H9 (cell line): ENCODE data around the gene OBP2B. TPM values are rescaled to one million over a fixed set of nuclear protein-coding genes. Genes with fewer than 3 reads are reported as not detected.
"Not testable (repeated sequence)": the region's sequence is repeated elsewhere in the genome, so short reads cannot be mapped to it uniquely, and the experiment has no call there.

Source experiments
- DNase-seq: peaks from one replicate; pipeline ENCODE4 v3.0.0-alpha.2; 2017
- H2AFZ ChIP-seq: one replicate; pipeline ENCODE4 v1.6.1; 2013; ENCODE audit warnings: mild to moderate bottlenecking, low read length, control low read depth, moderate library complexity
- H2AK5ac ChIP-seq: 2 replicates; pipeline ENCODE4 v1.6.1; 2013; ENCODE audit warnings: low read length, control low read depth, mixed read lengths; ENCODE audit not compliant: insufficient read length
- H2BK120ac ChIP-seq: one replicate; pipeline ENCODE4 v1.6.1; 2013; ENCODE audit warnings: low read depth, mild to moderate bottlenecking, low read length, control low read depth, inconsistent platforms; ENCODE audit not compliant: poor library complexity, severe bottlenecking
- H2BK12ac ChIP-seq: 2 replicates; pipeline ENCODE4 v1.6.1; 2013; ENCODE audit warnings: low read length, control low read depth, mixed read lengths, low read depth; ENCODE audit not compliant: insufficient read length
- H2BK15ac ChIP-seq: 2 replicates; pipeline ENCODE4 v1.6.1; 2013; ENCODE audit warnings: low read depth, low read length, control low read depth
- H2BK20ac ChIP-seq: one replicate; pipeline ENCODE4 v1.6.1; 2013; ENCODE audit warnings: low read depth, mild to moderate bottlenecking, low read length, control low read depth, inconsistent platforms; ENCODE audit not compliant: poor library complexity, severe bottlenecking
- H2BK5ac ChIP-seq: 2 replicates; pipeline ENCODE4 v1.6.1; 2013; ENCODE audit warnings: low read length, control low read depth, mixed read lengths; ENCODE audit not compliant: insufficient read length
- H3K14ac ChIP-seq: 2 replicates; pipeline ENCODE4 v1.6.1; 2013; ENCODE audit warnings: low read length, control low read depth; ENCODE audit not compliant: insufficient read depth
- H3K18ac ChIP-seq: 2 replicates; pipeline ENCODE4 v1.6.1; 2013; ENCODE audit warnings: low read depth, mild to moderate bottlenecking, mixed read lengths, low read length, control low read depth; ENCODE audit not compliant: insufficient read length
- H3K23ac ChIP-seq: 2 replicates; pipeline ENCODE4 v1.6.1; 2013; ENCODE audit warnings: low read length, control low read depth, mixed read lengths, low read depth; ENCODE audit not compliant: insufficient read length
- H3K23me2 ChIP-seq: 2 replicates; pipeline ENCODE4 v1.6.1; 2013; ENCODE audit warnings: low read depth, mild to moderate bottlenecking, mixed read lengths, low read length, control low read depth; ENCODE audit not compliant: insufficient read length, poor library complexity, severe bottlenecking
- H3K27ac ChIP-seq: 2 replicates; pipeline ENCODE4 v1.5.1; 2013; ENCODE audit warnings: low read length, control low read depth, mixed read lengths, low read depth; ENCODE audit not compliant: insufficient read length
- H3K27me3 ChIP-seq: 2 replicates; pipeline ENCODE4 v1.6.1; 2013; ENCODE audit warnings: low read length, control low read depth, inconsistent platforms; ENCODE audit not compliant: insufficient read depth
- H3K4ac ChIP-seq: 2 replicates; pipeline ENCODE4 v1.6.1; 2013; ENCODE audit warnings: low read depth, mild to moderate bottlenecking, control low read depth, inconsistent platforms, low read length, moderate library complexity
- H3K4me1 ChIP-seq: 2 replicates; pipeline ENCODE4 v1.6.1; 2013; ENCODE audit warnings: low read length, control low read depth, inconsistent platforms; ENCODE audit not compliant: insufficient read depth
- H3K4me2 ChIP-seq: 2 replicates; pipeline ENCODE4 v1.6.1; 2013; ENCODE audit warnings: low read length, control low read depth, mixed read lengths; ENCODE audit not compliant: insufficient read length, insufficient read depth
- H3K56ac ChIP-seq: 2 replicates; pipeline ENCODE4 v1.6.1; 2013; ENCODE audit warnings: low read depth, mild to moderate bottlenecking, mixed read lengths, low read length, control low read depth; ENCODE audit not compliant: insufficient read length
- H3K79me1 ChIP-seq: 2 replicates; pipeline ENCODE4 v1.6.1; 2013; ENCODE audit warnings: low read depth, mild to moderate bottlenecking, moderate library complexity, low read length, control low read depth, inconsistent platforms; ENCODE audit not compliant: insufficient read depth, poor library complexity, severe bottlenecking
- H3K79me2 ChIP-seq: 2 replicates; pipeline ENCODE4 v1.6.1; 2013; ENCODE audit warnings: low read length, control low read depth, inconsistent platforms; ENCODE audit not compliant: insufficient read depth
- H3K9ac ChIP-seq: 2 replicates; pipeline ENCODE4 v1.6.1; 2013; ENCODE audit warnings: low read length, control low read depth, mixed read lengths; ENCODE audit not compliant: insufficient read length; ENCODE audit errors: extremely low read depth
- H3K9me3 ChIP-seq: one replicate; pipeline ENCODE4 v1.6.1; 2013; ENCODE audit warnings: low read depth, low read length, inconsistent platforms; ENCODE audit not compliant: control insufficient read depth
- H3T11ph ChIP-seq: one replicate; pipeline ENCODE4 v1.6.1; 2013; ENCODE audit warnings: mild to moderate bottlenecking, low read length, control low read depth, inconsistent platforms
- H4K20me1 ChIP-seq: one replicate; pipeline ENCODE4 v1.6.1; 2013; ENCODE audit not compliant: control insufficient read depth, insufficient read length, insufficient read depth
- H4K5ac ChIP-seq: 2 replicates; pipeline ENCODE4 v1.6.1; 2013; ENCODE audit warnings: low read depth, mild to moderate bottlenecking, mixed read lengths, low read length, control low read depth; ENCODE audit not compliant: insufficient read length
- H4K8ac ChIP-seq: replicated peaks from 2 replicates; pipeline ENCODE4 v1.6.1; 2013; ENCODE audit warnings: low read length, control low read depth, mixed read lengths, low read depth; ENCODE audit not compliant: insufficient read length
- H4K91ac ChIP-seq: 2 replicates; pipeline ENCODE4 v1.6.1; 2013; ENCODE audit warnings: low read depth, mild to moderate bottlenecking, moderate library complexity, mixed read lengths, low read length, control low read depth; ENCODE audit not compliant: insufficient read length
- H3K27ac Mint-ChIP-seq, 3 experiments: 2 replicates in 2 of 3; 3 replicates in 1 of 3; pipeline ENCODE4 v1.8.0; 2020 to 2021; ENCODE audit warnings: mixed read lengths in 3 of 3, mild to moderate bottlenecking in 1 of 3, moderate library complexity in 1 of 3
- H3K27me3 Mint-ChIP-seq: 2 replicates; pipeline ENCODE4 v1.8.0; 2021; ENCODE audit warnings: low read depth, mild to moderate bottlenecking, moderate library complexity, mixed read lengths
- H3K36me3 Mint-ChIP-seq, 3 experiments: 2 replicates in 2 of 3; 3 replicates in 1 of 3; pipeline ENCODE4 v1.8.0; 2020 to 2021; ENCODE audit warnings: low read depth in 3 of 3, mixed read lengths in 3 of 3; ENCODE audit not compliant: insufficient read depth in 1 of 3
- H3K4me1 Mint-ChIP-seq, 2 experiments: 2 replicates each; pipeline ENCODE4 v1.8.0; 2020; ENCODE audit warnings: mixed read lengths in 2 of 2
- H3K4me3 Mint-ChIP-seq, 2 experiments: 2 replicates in 1 of 2; 3 replicates in 1 of 2; pipeline ENCODE4 v1.8.0; 2020 to 2021; ENCODE audit warnings: mild to moderate bottlenecking in 2 of 2, mixed read lengths in 2 of 2, moderate library complexity in 1 of 2
- H3K9me3 Mint-ChIP-seq, 2 experiments: 2 replicates in 1 of 2; 3 replicates in 1 of 2; pipeline ENCODE4 v1.8.0; 2020; ENCODE audit warnings: mild to moderate bottlenecking in 2 of 2, mixed read lengths in 2 of 2, moderate library complexity in 1 of 2
- WGBS: extraction: QIAGEN DNeasy Blood & Tissue Kit; methylation state at CpG from one replicate; pipeline ENCODE4 v1.1.7; 2013; ENCODE audit warnings: missing lambda C conversion rate, low lambda C conversion rate, mixed read lengths; ENCODE audit not compliant: insufficient read length; ENCODE audit errors: extremely low coverage; 5-methylcytosine and 5-hydroxymethylcytosine counted together
- total RNA-seq: library from RNA; stranded (reverse); gene quantifications from 2 replicates; pipeline ENCODE4 v1.2.1, GENCODE V29; 2021
- TF ChIP-seq, protein P1 (sequence below): fragments of 200-600 bp; sonication (generic); conservative IDR thresholded peaks from 3 replicates; pipeline ENCODE4 v1.8.0; 2021; ENCODE audit warnings: antibody characterized with exemption, mild to moderate bottlenecking

Gene OBP2B
- total RNA-seq, 1 experiment from 2014 or later, result not detected

DNA sequence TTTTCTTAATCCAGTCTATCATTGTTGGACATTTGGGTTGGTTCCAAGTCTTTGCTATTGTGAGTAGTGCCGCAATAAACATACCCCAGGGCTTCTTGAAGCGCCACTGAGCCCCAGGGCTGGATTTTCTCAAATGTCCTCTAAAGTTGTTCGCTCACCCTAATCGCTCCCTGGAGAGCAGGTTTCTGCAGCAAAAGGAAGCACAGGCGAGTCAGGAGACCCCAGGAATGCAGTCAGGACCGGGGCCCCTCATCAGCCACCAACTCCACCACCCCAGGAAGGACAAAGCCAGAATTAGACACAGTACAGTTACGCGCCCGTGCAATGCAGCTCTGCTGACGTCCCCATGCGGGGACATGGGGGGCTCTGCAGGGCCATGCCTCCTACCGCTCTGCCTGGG lies 15.7 kb upstream of the OBP2B start:
- no peak overlapping the region for H2BK12ac ChIP-seq
- H2BK20ac ChIP-seq, result no peak overlapping the region
- no peak overlapping the region for H4K5ac ChIP-seq
- no peak overlapping the region for H2AK5ac ChIP-seq
- no peaks in the 10 kb centered on the region for H3K79me2 ChIP-seq
- H3K56ac ChIP-seq, result no peak overlapping the region
- no peak overlapping the region for H3T11ph ChIP-seq
- no peak overlapping the region for H3K9ac ChIP-seq
- H2BK5ac ChIP-seq, result no peak overlapping the region
- H3K27me3 ChIP-seq, result no peaks in the 10 kb centered on the region; the same call in 1 of the 2 replicates
- H3K18ac ChIP-seq, result no peak overlapping the region
- no peak overlapping the region for H4K91ac ChIP-seq
- H3K4me1 ChIP-seq, result no peaks in the 10 kb centered on the region
- H3K27ac Mint-ChIP-seq, result no peak overlapping the region
- no peak overlapping the region for H2AFZ ChIP-seq
- peak; percentile 17 for DNase-seq
- peaks cover 73% of the 10 kb centered on the region for H3K27me3 Mint-ChIP-seq
- no peak overlapping the region for H3K4me3 Mint-ChIP-seq
- no peaks in the 10 kb centered on the region for H3K79me1 ChIP-seq
- H3K23me2 ChIP-seq, result no peaks in the 10 kb centered on the region
- no peak overlapping the region for H3K23ac ChIP-seq
- no peak overlapping the region for H4K8ac ChIP-seq
- TF ChIP-seq, protein P1, sequence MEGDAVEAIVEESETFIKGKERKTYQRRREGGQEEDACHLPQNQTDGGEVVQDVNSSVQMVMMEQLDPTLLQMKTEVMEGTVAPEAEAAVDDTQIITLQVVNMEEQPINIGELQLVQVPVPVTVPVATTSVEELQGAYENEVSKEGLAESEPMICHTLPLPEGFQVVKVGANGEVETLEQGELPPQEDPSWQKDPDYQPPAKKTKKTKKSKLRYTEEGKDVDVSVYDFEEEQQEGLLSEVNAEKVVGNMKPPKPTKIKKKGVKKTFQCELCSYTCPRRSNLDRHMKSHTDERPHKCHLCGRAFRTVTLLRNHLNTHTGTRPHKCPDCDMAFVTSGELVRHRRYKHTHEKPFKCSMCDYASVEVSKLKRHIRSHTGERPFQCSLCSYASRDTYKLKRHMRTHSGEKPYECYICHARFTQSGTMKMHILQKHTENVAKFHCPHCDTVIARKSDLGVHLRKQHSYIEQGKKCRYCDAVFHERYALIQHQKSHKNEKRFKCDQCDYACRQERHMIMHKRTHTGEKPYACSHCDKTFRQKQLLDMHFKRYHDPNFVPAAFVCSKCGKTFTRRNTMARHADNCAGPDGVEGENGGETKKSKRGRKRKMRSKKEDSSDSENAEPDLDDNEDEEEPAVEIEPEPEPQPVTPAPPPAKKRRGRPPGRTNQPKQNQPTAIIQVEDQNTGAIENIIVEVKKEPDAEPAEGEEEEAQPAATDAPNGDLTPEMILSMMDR, result no peak
- WGBS, result no CpG with 5 or more reads among the region's 12 CpGs
- H2BK120ac ChIP-seq, result no peak overlapping the region
- H3K9me3 ChIP-seq, result no peaks in the 10 kb centered on the region
- no peak overlapping the region for H3K27ac ChIP-seq
- no peak overlapping the region for H3K14ac ChIP-seq
- no peaks in the 10 kb centered on the region for H4K20me1 ChIP-seq
- H3K4me2 ChIP-seq, result no peak overlapping the region
- no peak overlapping the region for H3K4ac ChIP-seq
- no peaks in the 10 kb centered on the region for H3K36me3 Mint-ChIP-seq
- H3K9me3 Mint-ChIP-seq, result peaks cover 0 to under 1% of the 10 kb centered on the region in 2 experiments; a peak in 1 of 5 replicates
- H3K4me1 Mint-ChIP-seq, result peaks cover 0 to 8% of the 10 kb centered on the region in 2 experiments; a peak in 2 of 4 replicates
- no peak overlapping the region for H2BK15ac ChIP-seq

DNA sequence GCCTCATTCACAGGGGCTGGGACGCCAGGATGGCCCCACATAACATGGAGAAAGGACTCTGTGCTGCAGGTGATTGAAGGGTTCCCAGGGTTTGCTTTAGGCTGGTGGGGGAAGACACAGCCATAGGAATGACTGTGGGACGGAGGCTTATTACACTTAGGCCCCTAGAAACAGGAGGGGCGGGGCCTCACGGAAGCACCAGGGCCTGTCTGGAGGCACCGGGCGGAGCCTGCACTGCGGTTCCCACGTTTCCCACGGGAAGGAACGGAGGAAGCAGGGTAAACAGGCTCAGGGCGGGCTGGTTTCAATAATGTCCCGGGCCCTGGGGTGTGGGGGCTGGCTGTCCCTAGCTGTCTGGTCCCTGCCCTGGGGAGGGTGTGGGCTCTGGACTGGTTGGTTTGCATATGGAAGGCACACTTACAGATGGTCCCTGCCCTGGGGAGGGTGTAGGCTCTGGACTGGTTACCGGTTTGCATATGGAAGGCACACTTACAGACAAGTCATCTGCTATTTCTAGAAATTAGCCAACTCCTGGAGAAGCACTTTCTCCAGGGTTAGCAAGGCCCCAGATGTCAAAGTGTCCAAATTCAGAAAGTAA lies 14.2 kb upstream of the OBP2B start:
- DNase-seq, result peak; percentile 46
- H2BK12ac ChIP-seq, result not testable (repeated sequence)

More for the DNA sequence above, 14.2 kb upstream of the OBP2B start:
- not testable (repeated sequence) for H4K8ac ChIP-seq, H2BK120ac ChIP-seq, H4K20me1 ChIP-seq, H3K79me2 ChIP-seq, H3K23me2 ChIP-seq, H3K79me1 ChIP-seq, H2BK20ac ChIP-seq, H3K4me2 ChIP-seq, H3K36me3 Mint-ChIP-seq, H3K4me1 ChIP-seq, H3K9ac ChIP-seq, H3K27me3 ChIP-seq, H3K9me3 ChIP-seq, H4K5ac ChIP-seq, H4K91ac ChIP-seq, H3K14ac ChIP-seq, H3K27ac ChIP-seq, H3K18ac ChIP-seq, H3K9me3 Mint-ChIP-seq, H2AK5ac ChIP-seq, H3K4me1 Mint-ChIP-seq, H2BK15ac ChIP-seq, H2AFZ ChIP-seq, H3K23ac ChIP-seq, H3K4ac ChIP-seq, H3K56ac ChIP-seq, H3K4me3 Mint-ChIP-seq, H3T11ph ChIP-seq, H2BK5ac ChIP-seq
- H3K27me3 Mint-ChIP-seq, result peaks cover 75% of the 10 kb centered on the region
- peak overlapping the region in 1 of 3 experiments; percentile 53; a peak in 1 of 7 replicates for H3K27ac Mint-ChIP-seq
- WGBS, result no CpG with 5 or more reads among the region's 13 CpGs
